IMR-90 (cell line): ENCODE results near the gene PPP1R1C. TPM values are rescaled to one million over a fixed set of nuclear protein-coding genes. Genes with fewer than 3 reads are reported as not detected.

ENCODE experiments used
- ATAC-seq: fragments of 200-7000 bp; cut with Tn5 transposase; 2 replicates; pipeline ENCODE4 v1.9.1; 2020; ENCODE audit warnings: low read depth, mild to moderate bottlenecking, moderate library complexity
- BruUV-seq: library from RNA; stranded (reverse); fragments of 400-500 nt; replicated peaks from 2 replicates; lab custom pipeline; 2021; lab: Mats Ljungman, UMichigan
- CTCF ChIA-PET: fragments of 300-600 bp; formaldehyde crosslinking; extraction: SDS; loops from one replicate; lab custom pipeline; 2021; ENCODE audit warnings: antibody characterized with exemption; lab: Yijun Ruan, JAX
- POLR2A ChIA-PET: fragments of 300-600 bp; sonication (Branson Sonifier 250); formaldehyde crosslinking; loops from one replicate; lab custom pipeline; 2022; ENCODE audit warnings: antibody characterized with exemption; ENCODE audit not compliant: unreplicated experiment; lab: Charles Lee
- DNase-seq: peaks from one replicate; pipeline ENCODE4 v3.0.0; 2013
- H2AFZ ChIP-seq: replicated peaks from 2 replicates; pipeline ENCODE3; 2013; ENCODE audit warnings: low read length, mild to moderate bottlenecking; ENCODE audit not compliant: poor library complexity
- H2AK5ac ChIP-seq: 2 replicates; pipeline ENCODE4 v1.6.1; 2013; ENCODE audit warnings: low read depth, low read length, inconsistent platforms
- H2AK9ac ChIP-seq: replicated peaks from 2 replicates; pipeline ENCODE3; 2013; ENCODE audit warnings: mild to moderate bottlenecking, low read depth, low read length, moderate library complexity; ENCODE audit not compliant: poor library complexity
- H2BK120ac ChIP-seq: 2 replicates; pipeline ENCODE4 v1.6.1; 2013; ENCODE audit warnings: low read depth, low read length, inconsistent platforms
- H2BK15ac ChIP-seq: 3 replicates; pipeline ENCODE4 v1.6.1; 2013; ENCODE audit warnings: low read depth, low read length, inconsistent platforms
- H2BK20ac ChIP-seq: 2 replicates; pipeline ENCODE4 v1.6.1; 2013; ENCODE audit warnings: low read depth, mild to moderate bottlenecking, inconsistent platforms, low read length, moderate library complexity
- H2BK5ac ChIP-seq: 2 replicates; pipeline ENCODE4 v1.6.1; 2013; ENCODE audit warnings: mild to moderate bottlenecking, low read depth, low read length, inconsistent platforms; ENCODE audit not compliant: poor library complexity, severe bottlenecking
- H3K14ac ChIP-seq: replicated peaks from 2 replicates; pipeline ENCODE4 v1.6.1; 2013; ENCODE audit warnings: low read depth, low read length, inconsistent platforms
- H3K18ac ChIP-seq: 2 replicates; pipeline ENCODE4 v1.6.1; 2013; ENCODE audit warnings: low read depth, low read length, control low read depth
- H3K23ac ChIP-seq: 2 replicates; pipeline ENCODE4 v1.6.1; 2013; ENCODE audit warnings: low read depth, low read length, inconsistent platforms
- H3K27ac ChIP-seq: 2 replicates; pipeline ENCODE4 v1.5.1; 2013; ENCODE audit warnings: mild to moderate bottlenecking, control low read depth, low read length; ENCODE audit not compliant: insufficient read depth
- H3K27me3 ChIP-seq: 2 replicates; pipeline ENCODE4 v1.6.1; 2013; ENCODE audit warnings: low read length; ENCODE audit not compliant: control insufficient read depth, insufficient read depth
- H3K36me3 ChIP-seq: 2 replicates; pipeline ENCODE4 v1.6.1; 2013; ENCODE audit warnings: low read length, mixed read lengths; ENCODE audit not compliant: control insufficient read depth, insufficient read depth
- H3K4ac ChIP-seq: 2 replicates; pipeline ENCODE4 v1.6.1; 2013; ENCODE audit warnings: low read depth, low read length, inconsistent platforms
- H3K4me1 ChIP-seq: 2 replicates; pipeline ENCODE4 v1.6.1; 2013; ENCODE audit warnings: low read length, mixed read lengths; ENCODE audit not compliant: control insufficient read depth, insufficient read depth
- H3K4me2 ChIP-seq: 2 replicates; pipeline ENCODE4 v1.6.1; 2013; ENCODE audit warnings: low read depth, mild to moderate bottlenecking, control low read depth, low read length, moderate library complexity
- H3K4me3 ChIP-seq: 2 replicates; pipeline ENCODE4 v1.5.1; 2013; ENCODE audit warnings: low read depth, mild to moderate bottlenecking, control low read depth, low read length, moderate library complexity; ENCODE audit not compliant: insufficient read depth
- H3K56ac ChIP-seq: 2 replicates; pipeline ENCODE4 v1.6.1; 2013; ENCODE audit warnings: low read length, inconsistent platforms; ENCODE audit not compliant: insufficient read depth; ENCODE audit errors: extremely low read depth
- H3K79me1 ChIP-seq, 2 experiments: 2 replicates each; pipeline ENCODE4 v1.6.1; 2013; ENCODE audit warnings: low read length in 2 of 2, inconsistent platforms in 1 of 2, low read depth in 1 of 2
- H3K9ac ChIP-seq: 2 replicates; pipeline ENCODE4 v1.6.1; 2013; ENCODE audit warnings: low read depth, low read length, control low read depth
- H3K9me1 ChIP-seq: 2 replicates; pipeline ENCODE4 v1.6.1; 2013; ENCODE audit warnings: low read length, inconsistent platforms; ENCODE audit not compliant: insufficient read depth
- H3K9me3 ChIP-seq: 2 replicates; pipeline ENCODE4 v1.6.1; 2013; ENCODE audit warnings: low read length; ENCODE audit not compliant: control insufficient read depth, insufficient read depth
- H4K20me1 ChIP-seq: 2 replicates; pipeline ENCODE4 v1.6.1; 2013; ENCODE audit warnings: low read length, inconsistent platforms; ENCODE audit not compliant: insufficient read depth
- H4K5ac ChIP-seq: 2 replicates; pipeline ENCODE4 v1.6.1; 2013; ENCODE audit warnings: mild to moderate bottlenecking, low read depth, low read length, control low read depth
- H4K8ac ChIP-seq, 2 experiments: 2 replicates each; pipeline ENCODE4 v1.6.1; 2013; ENCODE audit warnings: low read depth in 2 of 2, low read length in 2 of 2, control low read depth in 1 of 2, inconsistent platforms in 1 of 2
- H4K91ac ChIP-seq: 2 replicates; pipeline ENCODE4 v1.6.1; 2013; ENCODE audit warnings: low read depth, low read length, inconsistent platforms; ENCODE audit not compliant: insufficient read depth
- BHLHE40 ChIP-seq: fragments of 150-350 bp; IDR thresholded peaks from 2 replicates; pipeline ENCODE4 v1.6.1; 2016; ENCODE audit warnings: mild to moderate bottlenecking, low read depth, low read length
- CEBPB ChIP-seq: IDR thresholded peaks from 2 replicates; pipeline ENCODE4 v1.6.1; 2012; ENCODE audit warnings: low read depth, low read length, improper control_type of control experiment
- CHD1 ChIP-seq: IDR thresholded peaks from 2 replicates; pipeline ENCODE4 v1.6.1; 2012; ENCODE audit warnings: low read depth, low read length, improper control_type of control experiment
- ELK1 ChIP-seq: fragments of 150-350 bp; IDR thresholded peaks from 2 replicates; pipeline ENCODE4 v1.6.1; 2016; ENCODE audit warnings: low read depth, mild to moderate bottlenecking, low read length, moderate library complexity, borderline replicate concordance
- FOS ChIP-seq: fragments of 150-350 bp; IDR thresholded peaks from 2 replicates; pipeline ENCODE4 v1.6.1; 2016; ENCODE audit warnings: low read depth, low read length
- MAFK ChIP-seq: IDR thresholded peaks from 2 replicates; pipeline ENCODE4 v1.6.1; 2012; ENCODE audit warnings: low read depth, low read length, improper control_type of control experiment
- MAZ ChIP-seq: IDR thresholded peaks from 2 replicates; pipeline ENCODE4 v1.6.1; 2012; ENCODE audit warnings: low read depth, mild to moderate bottlenecking, low read length, improper control_type of control experiment, moderate library complexity, borderline replicate concordance
- MXI1 ChIP-seq: IDR thresholded peaks from 2 replicates; pipeline ENCODE4 v1.6.1; 2012; ENCODE audit warnings: low read depth, mild to moderate bottlenecking, low read length, moderate library complexity, borderline replicate concordance
- NFE2L2 ChIP-seq: fragments of 150-350 bp; IDR thresholded peaks from 2 replicates; pipeline ENCODE4 v1.6.1; 2016; ENCODE audit warnings: low read depth, mild to moderate bottlenecking, low read length
- POLR2A ChIP-seq: IDR thresholded peaks from 2 replicates; pipeline ENCODE4 v1.6.1; 2012; ENCODE audit warnings: mild to moderate bottlenecking, low read depth, low read length
- RAD21 ChIP-seq: IDR thresholded peaks from 2 replicates; pipeline ENCODE4 v1.6.1; 2012; ENCODE audit warnings: low read length, improper control_type of control experiment
- RCOR1 ChIP-seq: IDR thresholded peaks from 2 replicates; pipeline ENCODE4 v1.6.1; 2012; ENCODE audit warnings: mild to moderate bottlenecking, low read length, improper control_type of control experiment; ENCODE audit not compliant: insufficient replicate concordance
- SMC3 ChIP-seq: fragments of 150-350 bp; IDR thresholded peaks from 2 replicates; pipeline ENCODE4 v1.6.1; 2016; ENCODE audit warnings: low read depth, mild to moderate bottlenecking, antibody characterized with exemption, low read length, moderate library complexity
- WGBS, 2 experiments: methylation state at CpG; one replicate each; pipeline versions ENCODE4 v1.1.5 to v1.1.7; 2013; ENCODE audit warnings: missing lambda C conversion rate in 2 of 2; ENCODE audit not compliant: insufficient read length in 1 of 2; ENCODE audit errors: extremely low coverage in 2 of 2; 5-methylcytosine and 5-hydroxymethylcytosine counted together
- dilution Hi-C: fragments of 300-500 bp; cut with HindIII; formaldehyde crosslinking; loops from one replicate; pipeline ENCODE4 v1.14.3; 2018; ENCODE audit warnings: low sequenced_read_pairs; ENCODE audit not compliant: unreplicated experiment
- in situ Hi-C: fragments of 300-500 bp; cut with MboI; formaldehyde crosslinking; loops from 3 replicates; pipeline ENCODE4 v1.14.3; 2019; ENCODE audit warnings: low sequenced_read_pairs, inconsistent platforms, mixed read lengths
- intact Hi-C: fragments of 100-400 bp; cut with micrococcal nuclease; formaldehyde crosslinking; loops from 2 replicates; pipeline ENCODE4 v1.10.0; 2022
- polyA plus RNA-seq, 3 experiments: library from polyadenylated mRNA; depleted of rRNA; stranded (reverse); fragments of >200 nt; gene quantifications; 2 replicates each; pipeline ENCODE4 v1.2.3, GENCODE V29; 2012; ENCODE audit warnings: low replicate concordance in 1 of 3
- total RNA-seq: library from RNA; depleted of rRNA; stranded (reverse); fragments of >200 nt; gene quantifications from 2 replicates; pipeline ENCODE4 v1.2.3, GENCODE V29; 2012
- TF ChIP-seq, protein P1 (sequence below): fragments of 150-350 bp; IDR thresholded peaks from 2 replicates; pipeline ENCODE4 v1.6.1; 2017; ENCODE audit warnings: mild to moderate bottlenecking, antibody characterized with exemption, low read length, low read depth

The PPP1R1C gene
- total and polyA plus RNA-seq, 2 of the 4 experiments (the other 2 are of a cell fraction), result 0.10 to 0.36 TPM

GRCh38 chr2:181946444-181947127 is 39.1 kb upstream of the PPP1R1C start:
- Histone ChIP-seq H3K27ac (no peak overlapping the region), H2AFZ (no peak overlapping the region), H3K18ac (peak overlapping the region; percentile 62; the same call in 1 of the 2 replicates), H3K9ac (no peak overlapping the region), H2BK5ac (no peak overlapping the region), H3K4me3 (no peak overlapping the region), H3K36me3 (no peaks in the 10 kb centered on the region), H3K9me1 (peaks cover 3% of the 10 kb centered on the region; the same call in 1 of the 2 replicates), H4K91ac (no peak overlapping the region), H2AK5ac (no peak overlapping the region), H2AK9ac (no peak overlapping the region), H3K14ac (no peak overlapping the region), H4K8ac (no peak overlapping the region), H2BK20ac (no peak overlapping the region), H4K20me1 (no peaks in the 10 kb centered on the region), H3K79me1 (no peaks in the 10 kb centered on the region), H3K4me2 (no peak overlapping the region), H2BK15ac (no peak overlapping the region), H4K5ac (no peak overlapping the region), H3K4ac (no peak overlapping the region), H2BK120ac (no peak overlapping the region), H3K56ac (no peak overlapping the region), H3K4me1 (peaks cover 1% of the 10 kb centered on the region; the same call in 1 of the 2 replicates), H3K27me3 (no peaks in the 10 kb centered on the region), H3K23ac (no peak overlapping the region), H3K9me3 (no peaks in the 10 kb centered on the region)
- intact Hi-C loops, result no loop called here
- whole genome bisulfite sequencing, 2 experiments, result no CpG with 5 or more reads among the region's 1 CpG
- ChIA-PET CTCF (no interaction called here), POLR2A (no interaction called here)
- BruUV-seq, result no TSS peak
- in situ Hi-C loops, result no loop called here
- no peak for DNase-seq
- dilution Hi-C loops, result no loop called here
- no peak for ATAC-seq
- no peak for TF ChIP-seq MXI1
- no peak for TF ChIP-seq MAZ
- TF ChIP-seq CEBPB, result no peak
- no peak for TF ChIP-seq ELK1
- TF ChIP-seq MAFK, result no peak
- no peak for TF ChIP-seq NFE2L2
- no peak for TF ChIP-seq BHLHE40
- TF ChIP-seq POLR2A, result no peak
- TF ChIP-seq CHD1, result no peak
- no peak for TF ChIP-seq FOS
- TF ChIP-seq RCOR1, result no peak
- TF ChIP-seq, protein P1, sequence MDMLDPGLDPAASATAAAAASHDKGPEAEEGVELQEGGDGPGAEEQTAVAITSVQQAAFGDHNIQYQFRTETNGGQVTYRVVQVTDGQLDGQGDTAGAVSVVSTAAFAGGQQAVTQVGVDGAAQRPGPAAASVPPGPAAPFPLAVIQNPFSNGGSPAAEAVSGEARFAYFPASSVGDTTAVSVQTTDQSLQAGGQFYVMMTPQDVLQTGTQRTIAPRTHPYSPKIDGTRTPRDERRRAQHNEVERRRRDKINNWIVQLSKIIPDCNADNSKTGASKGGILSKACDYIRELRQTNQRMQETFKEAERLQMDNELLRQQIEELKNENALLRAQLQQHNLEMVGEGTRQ, result no peak
- no peak for TF ChIP-seq SMC3
- TF ChIP-seq RAD21, result no peak
